GM12891 (cell line): ENCODE data around the gene METRNL.

Experiments used
- POLR2A ChIP-seq: IDR thresholded peaks from 2 replicates; pipeline ENCODE4 v1.6.1; 2011; ENCODE audit warnings: low read depth, low read length, control low read depth
- POLR2AphosphoS5 ChIP-seq: IDR thresholded peaks from 2 replicates; pipeline ENCODE4 v1.6.1; 2011; ENCODE audit warnings: low read depth, low read length, control low read depth
- TAF1 ChIP-seq: IDR thresholded peaks from 2 replicates; pipeline ENCODE4 v1.6.1; 2011; ENCODE audit warnings: low read depth, low read length, control low read depth

GRCh38 chr17:83050651-83051395 is 28.6 kb upstream of the METRNL start:
- no peak for TF ChIP-seq TAF1
- TF ChIP-seq POLR2A = no peak
- no peak for TF ChIP-seq POLR2AphosphoS5
